GM19043 (cell line): ENCODE measurements around the gene C3orf20.
"Not testable (repeated sequence)": the region's sequence is repeated elsewhere in the genome, so short reads cannot be mapped to it uniquely, and the experiment has no call there.

Experiments
- ATAC-seq: cut with Tn5 transposase; IDR thresholded peaks from one replicate; pipeline ENCODE4 v1.9.1; 2021; ENCODE audit warnings: low read depth; ENCODE audit not compliant: unreplicated experiment

C3orf20 gene

GRCh38 chr3:14647976-14648955 lies 26.7 kb upstream of the C3orf20 start:
- no peak for ATAC-seq

DNA sequence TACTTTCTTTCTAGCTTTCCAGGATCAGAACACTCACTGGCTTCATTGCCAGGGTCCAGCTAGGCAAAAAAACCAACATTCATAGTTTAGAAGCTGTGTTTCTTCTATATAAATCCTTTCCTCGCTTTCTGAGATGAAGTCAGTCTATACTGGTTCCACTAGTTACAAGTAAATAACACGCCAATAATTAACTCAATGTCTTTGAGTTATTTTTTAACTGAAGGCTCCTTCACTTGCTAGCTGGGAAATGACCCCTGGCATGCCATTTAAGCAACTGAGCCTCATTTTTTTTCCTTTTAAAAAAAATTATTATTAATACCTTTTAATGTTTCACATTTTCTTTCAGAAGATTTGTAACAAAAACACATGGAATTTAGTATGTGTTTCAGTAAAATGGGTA lies 25.5 kb upstream of the C3orf20 start:
- ATAC-seq, result no peak

DNA sequence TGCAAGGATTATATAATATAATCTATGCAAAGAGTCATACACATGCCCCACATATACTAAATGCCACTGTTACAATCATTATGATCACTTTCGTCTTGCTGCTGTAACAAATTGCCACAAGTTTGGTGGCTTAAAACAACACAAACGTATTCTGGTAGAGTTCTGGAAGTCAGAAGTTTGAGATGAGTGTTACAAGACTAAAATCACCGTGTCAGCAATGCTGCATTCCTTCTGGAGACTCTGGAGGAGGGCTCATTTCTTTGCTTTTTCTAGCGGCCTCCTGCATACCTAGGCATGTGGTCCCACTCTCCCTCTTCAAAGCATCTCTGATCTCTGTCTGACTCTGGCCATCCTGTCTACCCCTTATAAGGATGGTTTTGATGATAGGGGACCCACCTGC lies 24.7 kb upstream of the C3orf20 start:
- no peak for ATAC-seq

GRCh38 chr3:14651440-14652251 lies 23.3 kb upstream of the C3orf20 start, which contains the start of gene CCDC174:
CCDC174 (plus strand) TSS chr3:14651762; CDS start chr3:14651837, 75 bp downstream.
- peak; percentile 96 for ATAC-seq

GRCh38 chr3:14652360-14652907 lies 22.5 kb upstream of the C3orf20 start:
- ATAC-seq, result not testable (repeated sequence)

- no peak for ATAC-seq
Measured at GRCh38 chr3:14657579-14657978, 17.4 kb upstream of the C3orf20 start.

DNA sequence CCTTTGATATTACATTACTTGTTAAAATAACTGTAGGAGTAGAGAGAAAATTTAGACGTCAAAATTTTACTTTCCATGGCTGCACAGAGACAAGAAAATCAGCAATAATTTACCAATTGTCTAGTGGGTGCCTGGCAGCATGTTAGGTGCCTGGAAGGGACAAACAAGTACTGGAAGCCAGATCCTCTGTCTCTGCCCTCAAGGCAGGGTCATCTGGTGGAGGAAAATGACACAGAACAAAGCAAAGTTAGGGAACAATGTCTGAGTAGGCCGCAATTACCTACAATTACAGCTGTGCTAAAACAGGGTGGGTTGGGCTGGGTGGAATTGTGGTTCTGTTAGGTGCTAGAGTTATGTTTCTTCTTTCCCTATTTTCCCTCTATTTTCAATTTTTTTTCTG lies 16.0 kb upstream of the C3orf20 start:
- no peak for ATAC-seq

DNA sequence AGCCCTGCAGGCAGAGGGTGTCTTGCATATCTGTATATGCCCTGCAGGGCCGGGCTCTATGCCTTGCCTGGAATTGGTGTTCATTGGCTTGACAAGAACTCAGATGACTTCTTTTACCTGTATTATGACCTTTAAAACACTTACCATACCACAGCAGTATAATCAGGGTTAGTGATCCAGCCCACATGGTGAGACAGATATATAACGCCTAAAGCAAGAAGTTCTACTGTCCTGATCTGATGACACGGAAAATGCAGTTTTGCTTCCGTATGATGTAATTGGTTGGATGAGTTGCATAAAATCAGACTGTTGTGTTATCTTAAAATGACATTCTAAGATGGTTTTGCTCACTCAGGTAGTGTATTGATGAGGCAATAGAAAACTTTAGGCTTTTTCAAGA lies 14.0 kb upstream of the C3orf20 start:
- ATAC-seq, result no peak

- no peak for ATAC-seq
Measured at GRCh38 chr3:14663396-14664135, 11.4 kb upstream of the C3orf20 start.

GRCh38 chr3:14664170-14664569 lies 10.8 kb upstream of the C3orf20 start:
- no peak for ATAC-seq

DNA sequence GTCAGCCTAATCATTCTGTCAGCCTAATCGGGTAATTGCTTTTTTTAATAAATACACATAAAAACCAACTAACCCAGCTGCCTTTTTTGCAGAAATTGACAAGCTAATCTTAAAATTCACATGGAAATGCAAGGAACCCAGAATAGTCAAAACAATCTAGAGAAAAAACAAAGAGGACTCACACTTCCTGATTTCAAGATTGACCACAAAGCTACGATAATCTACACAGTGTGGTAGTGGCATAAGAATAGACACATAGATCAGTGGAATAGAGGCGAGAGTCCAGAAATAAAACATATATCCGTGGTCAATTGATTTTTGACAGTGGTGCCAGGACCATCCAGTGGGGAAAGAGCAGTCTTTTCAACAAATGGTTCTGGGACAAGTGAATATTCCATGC lies 2.4 kb upstream of the C3orf20 start:
- ATAC-seq, result no peak

GRCh38 chr3:14676881-14677280 lies 1.9 kb downstream of the C3orf20 start:
- no peak for ATAC-seq

DNA sequence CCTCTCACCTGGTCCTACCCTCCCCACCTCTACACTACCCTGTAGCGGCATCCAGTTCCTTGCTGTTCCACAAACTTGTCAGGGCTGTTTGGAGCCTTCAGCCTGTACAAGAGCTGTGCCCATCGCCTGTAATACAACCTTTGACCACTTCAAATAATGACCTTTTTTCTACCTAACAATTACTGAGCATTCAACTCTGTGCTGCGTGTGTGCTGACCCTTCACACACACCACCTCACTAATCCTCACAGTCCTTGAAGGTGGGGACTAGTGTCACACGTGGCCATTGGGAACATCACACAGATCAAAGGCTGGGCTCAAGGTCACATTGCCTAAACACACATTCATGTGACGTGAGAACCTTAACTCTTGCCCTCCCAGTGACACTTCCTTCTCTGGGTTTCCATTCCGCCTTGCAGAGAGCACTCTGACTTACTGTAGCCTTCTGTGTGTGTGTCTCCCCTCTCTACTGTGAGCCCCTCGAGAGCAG lies 3.1 kb downstream of the C3orf20 start:
- no peak for ATAC-seq

GRCh38 chr3:14680115-14680514 lies 5.2 kb downstream of the C3orf20 start:
- no peak for ATAC-seq

DNA sequence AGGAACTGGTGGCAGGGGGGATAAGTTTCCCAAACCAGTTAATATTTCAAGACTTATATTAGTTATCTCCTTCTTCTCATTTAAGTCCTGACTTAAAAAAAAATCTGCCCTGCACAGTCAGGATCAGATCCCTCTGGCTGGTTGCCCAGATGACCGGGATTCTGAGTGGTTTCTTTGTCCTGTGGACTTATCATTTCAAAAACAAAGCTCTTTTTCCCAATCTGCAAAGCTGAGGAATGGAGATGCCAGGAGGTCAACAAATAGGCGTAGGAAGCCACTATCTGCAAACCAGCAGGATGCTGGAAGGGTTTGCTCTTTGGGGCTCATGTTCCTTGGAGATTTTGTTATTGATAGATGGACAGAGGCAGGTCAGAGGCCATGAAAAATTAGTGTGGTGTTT lies 5.8 kb downstream of the C3orf20 start:
- no peak for ATAC-seq

GRCh38 chr3:14684447-14684846 lies 9.5 kb downstream of the C3orf20 start:
- no peak for ATAC-seq

- no peak for ATAC-seq
Measured at GRCh38 chr3:14685179-14685578, 10.2 kb downstream of the C3orf20 start.

- no peak for ATAC-seq
Measured at GRCh38 chr3:14687360-14687759, 12.4 kb downstream of the C3orf20 start.

GRCh38 chr3:14688525-14688924 lies 13.6 kb downstream of the C3orf20 start:
- ATAC-seq, result peak; percentile 51
